ENCODE data around the gene CSNK1G1.
"Not testable (repeated sequence)": the region's sequence is repeated elsewhere in the genome, so short reads cannot be mapped to it uniquely, and the experiment has no call there.

Gene CSNK1G1

GRCh38 chr15:64224511-64224910 is 131.5 kb downstream of the CSNK1G1 start:
- H3K27ac ChIP-seq, result no peak overlapping the region

GRCh38 chr15:64223882-64224281 is 132.1 kb downstream of the CSNK1G1 start:
- TF ChIP-seq ZFX (IDR thresholded peaks at IDR 0.05; ENCODE audit: borderline replicate concordance), result no peak
- TF ChIP-seq, protein P1, sequence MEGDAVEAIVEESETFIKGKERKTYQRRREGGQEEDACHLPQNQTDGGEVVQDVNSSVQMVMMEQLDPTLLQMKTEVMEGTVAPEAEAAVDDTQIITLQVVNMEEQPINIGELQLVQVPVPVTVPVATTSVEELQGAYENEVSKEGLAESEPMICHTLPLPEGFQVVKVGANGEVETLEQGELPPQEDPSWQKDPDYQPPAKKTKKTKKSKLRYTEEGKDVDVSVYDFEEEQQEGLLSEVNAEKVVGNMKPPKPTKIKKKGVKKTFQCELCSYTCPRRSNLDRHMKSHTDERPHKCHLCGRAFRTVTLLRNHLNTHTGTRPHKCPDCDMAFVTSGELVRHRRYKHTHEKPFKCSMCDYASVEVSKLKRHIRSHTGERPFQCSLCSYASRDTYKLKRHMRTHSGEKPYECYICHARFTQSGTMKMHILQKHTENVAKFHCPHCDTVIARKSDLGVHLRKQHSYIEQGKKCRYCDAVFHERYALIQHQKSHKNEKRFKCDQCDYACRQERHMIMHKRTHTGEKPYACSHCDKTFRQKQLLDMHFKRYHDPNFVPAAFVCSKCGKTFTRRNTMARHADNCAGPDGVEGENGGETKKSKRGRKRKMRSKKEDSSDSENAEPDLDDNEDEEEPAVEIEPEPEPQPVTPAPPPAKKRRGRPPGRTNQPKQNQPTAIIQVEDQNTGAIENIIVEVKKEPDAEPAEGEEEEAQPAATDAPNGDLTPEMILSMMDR (IDR thresholded peaks at IDR 0.05), result no peak
- H3K27ac ChIP-seq, result no peak overlapping the region

More at GRCh38 chr15:64224511-64224910, 131.5 kb downstream of the CSNK1G1 start:
- TF ChIP-seq, protein P1 (IDR thresholded peaks at IDR 0.05), result no peak
- TF ChIP-seq ZFX (IDR thresholded peaks at IDR 0.05; ENCODE audit: borderline replicate concordance), result no peak

- H3K27ac ChIP-seq, result no peak overlapping the region
- no peak for TF ChIP-seq ZFX (IDR thresholded peaks at IDR 0.05; ENCODE audit: borderline replicate concordance)
- TF ChIP-seq, protein P1 (IDR thresholded peaks at IDR 0.05), result no peak
Measured at GRCh38 chr15:64222573-64223366, 133.2 kb downstream of the CSNK1G1 start.

GRCh38 chr15:64221911-64222310 is 134.1 kb downstream of the CSNK1G1 start:
- H3K27ac ChIP-seq, result not testable (repeated sequence)

DNA sequence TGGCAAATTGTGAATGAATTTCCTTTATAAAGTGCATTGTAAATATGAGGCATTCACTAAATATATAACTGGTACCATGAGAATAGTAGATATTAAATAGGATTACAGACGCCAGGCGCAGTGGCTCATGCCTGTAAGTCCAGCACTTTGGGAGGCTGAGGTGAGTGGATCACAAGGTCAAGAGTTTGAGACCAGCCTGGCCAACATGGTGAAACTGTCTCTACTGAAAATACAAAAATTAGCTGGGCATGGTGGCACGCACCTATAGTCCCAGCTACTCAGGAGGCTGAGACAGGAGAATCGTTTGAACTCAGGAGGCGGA is 138.6 kb downstream of the CSNK1G1 start:
- not testable (repeated sequence) for H3K27ac ChIP-seq

DNA sequence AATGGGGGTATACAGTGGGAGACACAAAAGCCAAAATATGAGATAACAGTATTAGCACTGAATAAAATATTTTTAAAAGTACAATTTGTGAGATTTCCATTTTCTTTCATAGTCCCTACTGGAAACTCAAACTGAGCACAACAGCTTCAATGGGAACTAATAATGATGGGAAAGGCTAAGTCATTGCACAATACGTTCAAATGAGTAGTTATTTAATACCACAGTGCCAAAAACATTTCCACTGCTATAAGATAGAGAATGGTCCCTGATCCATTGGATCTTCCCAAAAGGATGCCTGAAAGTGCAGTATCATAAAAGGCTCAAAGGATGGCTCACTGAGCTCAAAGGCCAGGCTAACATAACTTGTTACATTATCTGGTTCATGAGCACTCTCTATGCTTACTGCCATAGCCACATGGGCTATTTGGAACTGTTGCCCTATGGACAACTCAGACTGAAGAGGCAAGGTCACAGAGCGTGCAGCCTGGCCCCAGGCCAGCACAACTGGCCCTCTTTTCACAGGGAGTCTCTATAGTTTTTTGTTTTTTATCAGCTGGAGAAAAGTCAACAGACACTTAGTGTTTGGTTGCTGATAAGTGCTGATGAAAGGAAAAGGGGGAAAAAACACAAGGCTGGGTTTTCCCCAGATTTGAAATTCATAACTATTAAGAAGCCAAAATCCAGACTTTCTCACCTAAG is 139.1 kb downstream of the CSNK1G1 start:
- no peak overlapping the region for H3K27ac ChIP-seq
- TF ChIP-seq, protein P1 (IDR thresholded peaks at IDR 0.05), result no peak
- no peak for TF ChIP-seq ZFX (IDR thresholded peaks at IDR 0.05; ENCODE audit: borderline replicate concordance)

DNA sequence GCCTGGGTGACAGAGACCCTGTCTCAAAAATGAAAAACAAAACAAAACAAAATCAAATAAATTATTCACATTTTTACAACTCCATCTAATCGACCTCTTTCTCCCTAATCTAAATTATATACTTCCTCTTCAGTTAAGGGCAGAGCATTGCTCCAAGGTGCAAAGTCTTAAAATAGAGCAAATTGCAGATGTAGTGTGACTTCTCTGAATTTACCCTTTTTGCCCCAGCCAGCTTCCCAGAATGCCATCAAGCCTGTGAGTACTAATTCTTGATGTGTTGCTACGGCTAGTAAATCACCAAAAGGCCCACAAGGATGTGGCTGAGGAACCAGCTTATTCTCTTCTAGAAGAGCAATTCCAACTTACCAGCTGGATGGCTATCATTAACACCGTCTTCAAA is 139.8 kb downstream of the CSNK1G1 start:
- no peak overlapping the region for H3K27ac ChIP-seq

GRCh38 chr15:64213646-64214045 is 142.3 kb downstream of the CSNK1G1 start:
- no peak overlapping the region for H3K27ac ChIP-seq
- TF ChIP-seq, protein P1 (IDR thresholded peaks at IDR 0.05), result no peak
- no peak for TF ChIP-seq ZFX (IDR thresholded peaks at IDR 0.05; ENCODE audit: borderline replicate concordance)

More for the DNA sequence above, 139.8 kb downstream of the CSNK1G1 start:
- TF ChIP-seq ZFX (IDR thresholded peaks at IDR 0.05; ENCODE audit: borderline replicate concordance), result no peak
- TF ChIP-seq, protein P1 (IDR thresholded peaks at IDR 0.05), result no peak
